Hepatocyte (in vitro differentiated cells): Measurements from ENCODE around the gene CRMP1. TPM values are rescaled to one million over a fixed set of nuclear protein-coding genes. Genes with fewer than 3 reads are reported as not detected.

Experiments used
- DNase-seq: peaks from one replicate; pipeline ENCODE4 v3.0.0-alpha.2; 2016; ENCODE audit warnings: low spot score
- H2AFZ ChIP-seq: fragments of 200-600 bp; sonication (generic); 2 replicates; pipeline ENCODE4 v1.6.0; 2016; ENCODE audit warnings: antibody characterized with exemption, mild to moderate bottlenecking
- H3K27ac ChIP-seq: fragments of 200-600 bp; sonication (generic); 2 replicates; pipeline ENCODE4 v1.5.1; 2016; ENCODE audit warnings: mild to moderate bottlenecking
- H3K27me3 ChIP-seq: fragments of 200-600 bp; sonication (generic); 2 replicates; pipeline ENCODE4 v1.6.1; 2016
- H3K36me3 ChIP-seq: fragments of 200-600 bp; sonication (generic); replicated peaks from 2 replicates; pipeline ENCODE4 v1.5.1; 2016; ENCODE audit warnings: low read depth; ENCODE audit not compliant: insufficient read depth
- H3K4me1 ChIP-seq: fragments of 200-600 bp; sonication (generic); 2 replicates; pipeline ENCODE4 v1.5.1; 2016; ENCODE audit warnings: mild to moderate bottlenecking, moderate library complexity; ENCODE audit not compliant: insufficient read depth
- H3K4me2 ChIP-seq: fragments of 200-600 bp; sonication (generic); 2 replicates; pipeline ENCODE4 v1.6.0; 2016
- H3K4me3 ChIP-seq: fragments of 200-600 bp; sonication (generic); 2 replicates; pipeline ENCODE4 v1.5.1; 2016; ENCODE audit warnings: mild to moderate bottlenecking
- H3K79me2 ChIP-seq: fragments of 200-600 bp; sonication (generic); 2 replicates; pipeline ENCODE4 v1.6.0; 2017; ENCODE audit warnings: mild to moderate bottlenecking
- H3K9me2 ChIP-seq: fragments of 200-600 bp; sonication (generic); replicated peaks from 2 replicates; pipeline ENCODE4 v1.6.0; 2017; ENCODE audit warnings: mild to moderate bottlenecking; ENCODE audit not compliant: insufficient read depth
- H3K9me3 ChIP-seq: fragments of 200-600 bp; sonication (generic); 2 replicates; pipeline ENCODE4 v1.5.1; 2016; ENCODE audit warnings: low read depth, mild to moderate bottlenecking
- H4K20me1 ChIP-seq: fragments of 200-600 bp; sonication (generic); 2 replicates; pipeline ENCODE4 v1.6.0; 2016; ENCODE audit warnings: mild to moderate bottlenecking; ENCODE audit not compliant: insufficient read depth, poor library complexity, severe bottlenecking
- CTCF ChIP-seq: fragments of 200-600 bp; sonication (generic); IDR thresholded peaks from 2 replicates; pipeline ENCODE4 v1.5.1; 2016; ENCODE audit warnings: antibody characterized with exemption, mild to moderate bottlenecking; ENCODE audit not compliant: poor library complexity
- EZH2 ChIP-seq: fragments of 200-600 bp; sonication (generic); IDR thresholded peaks from 2 replicates; pipeline ENCODE4 v1.6.1; 2016; ENCODE audit warnings: antibody characterized with exemption, mild to moderate bottlenecking, borderline replicate concordance
- EZH2phosphoT487 ChIP-seq: fragments of 200-600 bp; sonication (generic); IDR thresholded peaks from one replicate; pipeline ENCODE4 v1.6.1; 2018; ENCODE audit warnings: antibody characterized with exemption, mild to moderate bottlenecking, low read depth, moderate library complexity; ENCODE audit not compliant: unreplicated experiment, severe bottlenecking
- WGBS: methylation state at CpG from one replicate; pipeline ENCODE4 v1.1.6; 2016; ENCODE audit warnings: low lambda C conversion rate; ENCODE audit errors: missing lambda C conversion rate; 5-methylcytosine and 5-hydroxymethylcytosine counted together
- polyA plus RNA-seq: library from polyadenylated mRNA; unstranded; fragments of >200 nt; fragmentation: Nextera tagmentation; extraction: Ambion mirVana; gene quantifications from 2 replicates; pipeline ENCODE4 v1.2.1, GENCODE V29; 2016
- total RNA-seq: library from RNA; depleted of rRNA; stranded (reverse); fragments of >200 nt; gene quantifications from 2 replicates; pipeline ENCODE4 v1.2.3, GENCODE V29; 2014

Gene CRMP1
- total and polyA plus RNA-seq, 2 experiments from 2014 or later = 12.5 to 12.9 TPM

- no peak for TF ChIP-seq CTCF
- no peak for TF ChIP-seq EZH2
- TF ChIP-seq EZH2phosphoT487 = no peak
- no peaks in the 10 kb centered on the region for H3K9me2 ChIP-seq
- no peak overlapping the region for H3K4me2 ChIP-seq
- no peak for DNase-seq
- peaks cover 66% of the 10 kb centered on the region for H3K27me3 ChIP-seq
- no peak overlapping the region for H3K27ac ChIP-seq
- H3K9me3 ChIP-seq = no peaks in the 10 kb centered on the region
- 88% methylated on average over 13 of the region's 13 CpGs for WGBS
- H3K79me2 ChIP-seq = no peaks in the 10 kb centered on the region
- H2AFZ ChIP-seq = no peak overlapping the region
- H3K4me1 ChIP-seq = no peaks in the 10 kb centered on the region
- H3K4me3 ChIP-seq = no peak overlapping the region
- no peaks in the 10 kb centered on the region for H3K36me3 ChIP-seq
- no peaks in the 10 kb centered on the region for H4K20me1 ChIP-seq
Measured at GRCh38 chr4:5897674-5898073, 4.8 kb upstream of the CRMP1 start.

GRCh38 chr4:5895287-5895686, 2.4 kb upstream of the CRMP1 start:
- no peaks in the 10 kb centered on the region for H3K9me3 ChIP-seq
- H3K27ac ChIP-seq = no peak overlapping the region
- no peaks in the 10 kb centered on the region for H3K79me2 ChIP-seq
- no peaks in the 10 kb centered on the region for H4K20me1 ChIP-seq
- H3K4me1 ChIP-seq = peaks cover 4% of the 10 kb centered on the region
- no peak for DNase-seq
- H3K36me3 ChIP-seq = no peaks in the 10 kb centered on the region
- peaks cover 84% of the 10 kb centered on the region for H3K27me3 ChIP-seq
- no peak for TF ChIP-seq EZH2
- no peak for TF ChIP-seq CTCF
- TF ChIP-seq EZH2phosphoT487 = no peak
- no peak overlapping the region for H3K4me2 ChIP-seq
- WGBS = 70% methylated on average over 4 of the region's 4 CpGs
- H3K9me2 ChIP-seq = no peaks in the 10 kb centered on the region
- H2AFZ ChIP-seq = no peak overlapping the region
- no peak overlapping the region for H3K4me3 ChIP-seq

GRCh38 chr4:5894266-5894665, 1.4 kb upstream of the CRMP1 start:
- WGBS = 81% methylated on average over 7 of the region's 7 CpGs
- Histone ChIP-seq H3K4me3 (no peak overlapping the region), H2AFZ (no peak overlapping the region), H3K79me2 (no peaks in the 10 kb centered on the region), H3K27ac (no peak overlapping the region), H3K27me3 (peaks cover 89% of the 10 kb centered on the region), H3K4me2 (no peak overlapping the region), H3K9me2 (no peaks in the 10 kb centered on the region), H3K4me1 (peaks cover 4% of the 10 kb centered on the region), H3K9me3 (no peaks in the 10 kb centered on the region), H4K20me1 (no peaks in the 10 kb centered on the region), H3K36me3 (no peaks in the 10 kb centered on the region)
- TF ChIP-seq EZH2phosphoT487 = no peak
- TF ChIP-seq EZH2 = no peak
- TF ChIP-seq CTCF = no peak
- no peak for DNase-seq

GRCh38 chr4:5893591-5893990, 705 bp upstream of the CRMP1 start:
- Histone ChIP-seq H3K4me1 (peaks cover 4% of the 10 kb centered on the region), H3K4me2 (peak overlapping the region; percentile 73), H3K9me2 (no peaks in the 10 kb centered on the region), H3K36me3 (no peaks in the 10 kb centered on the region), H3K4me3 (no peak overlapping the region), H4K20me1 (no peaks in the 10 kb centered on the region), H3K79me2 (no peaks in the 10 kb centered on the region), H2AFZ (no peak overlapping the region), H3K27me3 (peaks cover 89% of the 10 kb centered on the region), H3K27ac (no peak overlapping the region), H3K9me3 (no peaks in the 10 kb centered on the region)
- WGBS = 70% methylated on average over 8 of the region's 8 CpGs
- TF ChIP-seq CTCF (no peak), EZH2phosphoT487 (no peak)
- DNase-seq = no peak
